HG03103 (cell line): ENCODE measurements around the gene WDR83.
"Not testable (repeated sequence)": the region's sequence is repeated elsewhere in the genome, so short reads cannot be mapped to it uniquely, and the experiment has no call there.

Source experiments
- ATAC-seq: cut with Tn5 transposase; IDR thresholded peaks from one replicate; pipeline ENCODE4 v1.9.1; 2021; ENCODE audit warnings: low read depth; ENCODE audit not compliant: unreplicated experiment

Gene WDR83

DNA sequence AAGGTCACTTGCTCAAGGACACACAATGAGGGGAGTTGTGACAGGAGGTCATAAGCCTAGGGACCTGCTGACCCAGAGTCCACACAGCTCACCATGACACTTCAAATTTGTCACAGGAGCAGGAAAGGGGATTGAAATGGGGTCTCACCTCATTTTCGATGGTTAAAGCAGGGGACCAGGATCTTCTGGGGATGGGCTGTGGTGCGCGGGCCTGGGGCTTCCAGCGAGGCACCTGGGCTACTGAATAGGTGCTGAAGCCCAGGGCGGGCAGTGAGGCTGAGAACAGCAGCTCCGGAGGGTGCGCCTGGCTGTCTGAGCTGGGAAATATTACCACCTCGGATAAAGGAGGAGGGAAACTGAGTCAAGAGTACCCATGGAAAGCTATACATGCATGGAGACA is 11.1 kb upstream of the WDR83 start:
- no peak for ATAC-seq

DNA sequence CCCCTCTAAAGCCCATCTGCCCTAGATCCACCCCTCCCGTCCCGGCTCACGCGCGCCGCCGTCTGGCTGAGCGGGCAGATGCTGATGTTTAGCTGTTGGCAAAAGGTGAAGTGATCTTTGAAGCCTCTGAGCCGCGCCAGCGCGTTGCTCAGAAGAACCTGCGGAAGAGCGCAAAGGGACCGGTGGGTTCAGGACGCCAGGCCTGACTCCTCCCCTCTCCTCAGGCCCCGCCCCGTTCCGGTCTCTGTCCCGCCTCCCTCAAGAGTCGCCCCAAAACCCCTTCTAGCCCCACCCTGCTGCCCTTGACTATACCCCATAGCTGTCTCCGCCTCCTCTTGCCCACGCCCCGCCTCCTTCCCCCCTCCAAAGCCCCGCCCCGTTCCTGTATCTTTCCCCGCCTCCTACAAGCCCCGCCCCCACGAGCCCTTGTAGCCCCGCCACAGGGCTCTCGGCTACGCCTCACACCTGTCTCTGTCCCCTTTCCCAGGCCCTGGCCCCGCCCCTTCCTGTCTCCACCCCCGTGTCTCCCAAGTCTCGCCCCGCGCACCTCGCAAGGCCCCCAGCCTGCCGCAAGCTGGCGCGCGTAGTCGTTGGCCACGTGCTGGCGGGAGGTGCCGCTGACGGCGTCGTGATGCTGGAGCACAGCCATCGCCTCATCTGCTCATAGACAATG is 9.6 kb upstream of the WDR83 start:
- no peak for ATAC-seq

DNA sequence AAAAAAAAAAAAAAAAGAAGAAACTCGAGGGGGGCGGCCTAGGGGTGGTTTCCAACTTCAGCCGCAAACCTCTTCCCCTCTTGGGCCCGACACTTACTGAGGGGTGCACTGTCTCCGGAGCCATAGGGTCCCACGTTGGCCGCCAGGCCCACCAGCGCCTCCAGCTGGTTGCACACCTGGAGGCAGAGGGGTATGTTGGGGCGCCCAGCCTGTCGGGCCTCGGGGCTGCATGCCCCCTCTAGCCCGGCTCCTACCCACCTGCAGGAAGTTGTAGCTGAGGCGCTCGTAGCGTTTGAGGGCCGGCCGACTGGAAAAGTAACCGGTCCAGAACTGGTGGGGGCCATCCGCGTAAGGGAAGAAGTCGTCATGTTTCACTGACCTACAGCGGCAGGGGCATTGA is 8.6 kb upstream of the WDR83 start:
- no peak for ATAC-seq

DNA sequence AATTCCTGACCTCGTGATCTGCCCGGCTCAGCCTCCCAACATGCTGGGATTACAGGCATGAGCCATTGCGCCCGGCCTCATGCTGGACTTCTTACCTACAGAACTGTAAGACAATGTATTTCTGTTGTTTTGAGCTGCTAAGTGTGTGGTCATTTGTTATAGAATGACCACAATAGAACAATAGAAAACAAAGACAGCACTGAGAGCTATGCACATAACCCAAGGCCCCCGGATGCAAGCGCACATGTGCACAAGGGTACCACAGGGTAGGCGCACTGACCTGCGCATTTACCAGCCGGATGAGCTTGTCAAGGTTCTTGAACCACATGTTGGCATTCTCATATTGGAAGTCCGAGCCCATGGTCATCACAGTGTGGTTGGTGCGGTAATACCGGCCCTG is 5.6 kb upstream of the WDR83 start:
- no peak for ATAC-seq

DNA sequence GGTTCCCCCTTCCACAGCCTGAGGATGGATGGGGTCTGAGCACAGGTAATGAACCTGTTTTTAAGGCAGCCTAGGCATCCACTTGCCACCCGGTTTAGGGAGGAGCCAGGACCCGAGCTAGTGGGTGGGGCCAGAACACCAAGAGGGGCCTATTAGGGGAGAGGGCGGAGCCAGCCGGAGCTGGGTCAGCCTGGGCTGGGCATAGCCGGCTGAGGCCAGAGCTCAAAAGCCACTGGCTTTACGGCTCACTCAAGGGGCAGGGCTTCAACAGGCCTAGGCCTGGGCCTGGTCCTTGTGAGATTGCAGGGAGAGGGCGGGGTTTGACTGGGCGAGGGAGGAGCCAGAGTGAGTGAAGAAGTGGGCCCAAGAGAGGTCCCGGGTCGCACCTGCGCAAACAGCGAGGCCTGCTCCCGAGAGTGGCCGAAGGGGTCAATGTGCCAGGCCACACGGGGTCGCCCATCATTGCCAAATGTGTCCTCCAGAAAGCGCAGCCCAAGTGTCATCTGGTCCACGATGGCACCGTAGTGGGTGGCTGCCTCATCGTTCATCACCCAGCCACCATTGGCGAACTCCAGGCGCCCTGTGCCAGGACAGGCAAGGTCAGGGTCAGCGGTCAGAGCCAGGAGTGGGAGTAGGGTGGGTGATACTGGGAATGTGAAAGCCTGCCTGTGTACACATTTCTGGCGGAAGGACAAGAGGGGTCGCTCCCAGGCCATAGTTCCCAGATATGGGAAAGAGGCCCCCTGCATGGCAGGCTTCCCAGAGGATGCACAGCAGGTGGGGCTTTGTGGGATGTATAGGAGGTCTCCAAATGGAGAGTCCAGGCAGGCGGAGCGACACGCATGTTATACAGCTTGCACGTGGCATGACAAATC is 2.0 kb upstream of the WDR83 start:
- no peak for ATAC-seq

DNA sequence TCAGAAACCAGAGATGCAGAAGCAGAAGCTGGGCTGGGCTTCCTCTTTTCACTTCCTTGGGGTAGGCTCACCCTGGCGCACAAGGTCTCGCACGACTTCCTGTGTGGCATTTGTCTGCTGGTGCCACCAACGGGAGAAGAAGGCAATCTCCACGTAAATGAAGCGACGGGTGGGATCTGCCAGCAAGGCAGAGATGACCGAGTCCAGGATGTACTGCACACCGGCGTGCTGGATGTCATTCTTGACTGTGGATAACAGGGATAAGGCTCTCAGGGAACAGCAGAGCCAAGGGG is 1.4 kb upstream of the WDR83 start:
- ATAC-seq, result no peak

DNA sequence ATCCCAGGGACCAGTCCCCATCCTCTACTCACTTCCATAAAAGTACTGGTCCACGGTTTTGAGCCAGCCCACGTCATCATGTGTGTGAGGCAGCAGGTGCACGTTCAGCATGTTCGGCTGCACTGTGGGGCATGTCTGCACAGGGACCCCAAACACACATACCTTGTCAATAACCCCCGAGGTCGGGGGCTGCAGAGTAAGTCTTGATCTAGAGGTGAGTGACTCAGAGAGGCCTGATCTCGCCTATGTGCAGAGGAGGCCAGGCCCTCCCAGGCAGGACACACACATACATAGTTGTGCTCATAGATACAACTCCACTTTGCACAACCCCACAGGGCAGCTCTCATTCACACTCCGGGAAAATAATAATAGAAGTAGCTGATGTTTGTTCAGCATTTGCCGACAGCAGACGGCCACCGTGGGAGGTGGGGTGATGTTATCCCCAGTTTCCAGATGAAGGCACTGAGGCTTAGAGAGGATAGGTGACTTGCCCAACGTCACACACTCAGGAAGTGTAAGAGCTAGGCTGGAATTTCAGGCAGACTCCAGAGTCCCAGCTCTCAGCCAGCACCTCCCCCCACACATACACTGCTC is 839 bp upstream of the WDR83 start:
- no peak for ATAC-seq

DNA sequence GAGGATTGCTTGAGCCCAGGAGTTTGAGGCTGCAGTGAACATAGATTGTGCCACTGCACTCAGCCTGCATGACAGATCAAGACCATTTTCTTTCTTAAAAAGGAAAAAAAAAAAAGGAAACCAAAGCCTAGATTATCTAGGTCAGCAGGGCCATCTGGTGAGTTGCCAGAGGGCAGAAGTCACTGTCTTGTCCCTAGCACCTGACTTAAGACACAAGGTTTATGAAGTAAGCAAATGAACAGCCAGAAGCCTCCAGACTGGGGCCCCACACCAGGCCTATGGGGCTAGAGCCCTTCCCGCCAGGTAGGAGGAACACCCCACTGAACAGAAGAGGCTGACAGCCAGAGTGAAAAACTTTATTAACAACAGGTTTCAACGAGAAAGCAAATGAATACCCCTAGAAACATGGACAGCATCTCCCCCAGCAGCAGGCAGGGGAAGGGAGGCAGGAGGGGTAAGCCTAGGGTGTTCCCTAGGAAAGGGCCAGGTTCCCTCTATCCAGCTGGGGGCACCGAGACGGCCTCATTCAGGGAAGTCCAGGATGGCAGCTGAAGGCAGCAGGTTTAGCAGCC is 1.2 kb downstream of the WDR83 start:
- ATAC-seq, result no peak

DNA sequence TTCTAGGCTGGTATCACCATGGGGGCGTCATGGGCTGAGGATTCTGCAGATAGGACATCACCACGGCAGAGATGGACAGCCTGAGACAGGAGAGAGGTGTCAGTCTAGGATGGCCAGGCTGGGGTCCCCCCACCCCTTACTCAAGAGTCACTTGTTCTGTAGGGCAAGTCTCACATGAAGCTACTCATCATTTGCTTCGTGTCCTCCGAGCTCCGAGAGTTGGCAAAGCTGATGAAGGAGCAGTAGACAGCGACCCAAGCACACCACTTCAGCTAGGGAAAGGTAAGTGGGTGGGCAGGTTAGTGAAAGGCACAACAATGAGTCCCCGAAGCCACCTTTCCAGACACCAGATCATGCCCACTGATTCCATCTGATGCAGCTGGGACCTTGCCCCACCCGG is 1.7 kb downstream of the WDR83 start:
- no peak for ATAC-seq

DNA sequence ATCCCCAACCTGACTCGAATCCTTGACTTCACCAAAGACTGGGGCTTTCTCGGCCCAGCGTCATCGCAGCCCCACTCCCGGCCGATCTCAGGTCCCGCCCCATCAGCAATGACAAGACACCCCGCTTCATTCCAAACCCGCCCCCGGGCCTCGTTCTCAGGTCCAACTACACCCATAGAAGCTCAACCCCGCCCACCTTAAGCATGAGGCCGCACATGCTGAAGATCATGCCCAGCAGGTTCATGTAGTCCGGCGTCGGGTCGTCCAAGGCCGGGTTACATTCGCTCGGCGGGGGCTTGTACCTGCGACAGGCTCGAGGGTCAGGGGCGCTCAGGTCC is 2.3 kb downstream of the WDR83 start:
- ATAC-seq, result no peak

DNA sequence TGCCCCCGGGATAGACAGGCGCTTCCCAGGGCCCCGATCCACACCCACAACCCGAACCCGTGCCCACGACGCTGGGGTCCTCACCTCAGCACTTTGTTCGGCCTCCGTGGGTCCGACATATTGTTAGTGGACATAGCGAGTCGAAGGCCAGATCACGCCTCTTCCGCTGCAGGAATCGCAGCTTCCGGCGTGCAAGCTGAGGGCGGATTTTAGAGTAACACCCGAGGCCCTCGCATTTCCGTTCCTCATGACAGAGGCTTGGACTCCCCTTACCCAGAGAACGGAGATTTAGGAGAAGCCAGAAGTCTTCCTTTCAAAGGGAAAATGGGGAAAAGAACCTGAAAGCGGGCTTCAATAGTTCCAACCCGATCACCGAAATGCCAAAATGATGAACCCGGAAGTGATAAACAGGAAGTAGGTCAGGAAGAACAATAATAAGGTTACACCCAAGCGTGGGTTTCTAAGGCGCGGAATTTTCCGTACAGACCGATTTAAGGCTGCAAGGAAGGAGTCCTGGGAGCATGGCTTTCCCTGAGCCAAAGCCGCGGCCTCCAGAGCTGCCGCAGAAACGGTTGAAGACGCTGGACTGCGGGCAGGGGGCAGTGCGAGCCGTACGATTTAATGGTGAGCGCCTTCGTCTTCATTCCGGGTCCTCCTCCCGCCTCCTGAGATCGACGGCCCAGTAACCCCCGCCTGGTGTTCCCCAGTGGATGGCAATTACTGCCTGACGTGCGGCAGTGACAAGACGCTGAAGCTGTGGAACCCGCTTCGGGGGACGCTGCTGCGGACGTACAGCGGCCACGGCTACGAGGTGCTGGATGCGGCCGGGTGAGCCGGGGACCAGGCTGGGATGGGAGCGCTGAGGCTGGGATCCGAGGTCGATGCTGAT is 2.9 kb downstream of the WDR83 start:
- no peak for ATAC-seq

DNA sequence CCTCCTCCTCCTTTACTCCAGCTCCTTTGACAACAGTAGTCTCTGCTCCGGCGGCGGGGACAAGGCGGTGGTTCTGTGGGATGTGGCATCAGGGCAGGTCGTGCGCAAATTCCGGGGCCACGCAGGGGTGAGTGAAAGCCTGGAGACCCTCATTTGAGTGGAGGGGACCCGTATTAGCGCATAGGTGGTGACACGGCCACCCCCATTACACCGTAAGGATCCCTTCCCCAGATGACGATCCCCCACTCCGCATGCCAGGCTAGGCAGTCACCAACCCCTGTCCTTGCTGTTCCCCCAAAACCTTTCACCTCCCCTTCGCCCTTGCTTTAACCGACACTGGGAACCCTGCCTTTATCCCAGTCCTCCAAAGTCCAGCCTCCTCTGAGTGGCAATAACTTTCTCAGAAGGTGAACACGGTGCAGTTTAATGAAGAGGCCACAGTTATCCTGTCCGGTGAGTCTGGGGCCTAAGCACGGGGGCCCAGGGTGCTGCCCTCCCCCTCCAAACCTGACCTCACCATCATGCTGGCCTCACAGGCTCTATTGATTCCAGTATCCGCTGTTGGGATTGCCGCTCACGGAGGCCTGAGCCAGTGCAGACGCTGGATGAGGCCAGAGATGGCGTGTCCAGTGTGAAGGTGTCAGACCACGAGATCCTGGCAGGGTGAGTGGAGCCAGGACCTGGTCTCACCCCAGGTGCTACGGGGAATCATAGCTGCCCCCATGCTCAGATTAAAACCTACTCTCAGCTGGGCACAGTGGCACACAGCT is 3.7 kb downstream of the WDR83 start:
- no peak for ATAC-seq

DNA sequence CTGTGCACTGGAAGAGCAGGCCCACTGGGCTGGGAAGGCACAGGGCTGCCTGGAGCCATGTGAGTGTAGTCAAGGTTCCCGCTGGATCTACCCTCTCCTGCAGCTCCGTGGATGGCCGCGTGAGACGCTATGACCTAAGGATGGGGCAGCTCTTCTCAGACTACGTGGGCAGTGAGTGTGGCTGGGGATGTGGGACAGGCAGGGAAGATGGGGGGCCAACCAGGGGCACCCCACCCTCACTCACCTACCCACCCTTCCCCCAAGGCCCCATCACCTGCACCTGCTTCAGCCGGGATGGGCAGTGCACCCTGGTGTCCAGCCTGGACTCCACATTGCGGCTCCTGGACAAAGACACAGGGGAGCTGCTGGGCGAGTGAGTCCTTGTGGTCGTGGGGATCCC is 6.1 kb downstream of the WDR83 start:
- no peak for ATAC-seq

DNA sequence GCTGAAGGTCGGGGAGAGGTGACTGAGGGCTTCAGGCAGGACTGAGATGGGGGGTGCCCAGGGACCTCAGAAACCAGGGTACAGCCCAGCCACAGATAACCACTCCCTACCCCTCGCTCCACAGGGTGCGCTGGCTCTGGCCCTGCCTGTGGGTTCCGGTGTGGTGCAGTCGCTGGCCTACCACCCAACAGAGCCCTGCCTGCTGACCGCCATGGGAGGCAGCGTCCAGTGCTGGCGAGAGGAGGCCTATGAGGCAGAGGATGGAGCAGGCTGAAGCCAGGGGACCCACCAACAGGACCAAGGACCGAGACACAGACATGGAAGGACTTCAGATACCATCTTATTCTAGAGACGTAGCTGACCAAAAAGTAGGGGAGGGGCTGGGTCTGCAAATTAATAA is 8.8 kb downstream of the WDR83 start:
- no peak for ATAC-seq

DNA sequence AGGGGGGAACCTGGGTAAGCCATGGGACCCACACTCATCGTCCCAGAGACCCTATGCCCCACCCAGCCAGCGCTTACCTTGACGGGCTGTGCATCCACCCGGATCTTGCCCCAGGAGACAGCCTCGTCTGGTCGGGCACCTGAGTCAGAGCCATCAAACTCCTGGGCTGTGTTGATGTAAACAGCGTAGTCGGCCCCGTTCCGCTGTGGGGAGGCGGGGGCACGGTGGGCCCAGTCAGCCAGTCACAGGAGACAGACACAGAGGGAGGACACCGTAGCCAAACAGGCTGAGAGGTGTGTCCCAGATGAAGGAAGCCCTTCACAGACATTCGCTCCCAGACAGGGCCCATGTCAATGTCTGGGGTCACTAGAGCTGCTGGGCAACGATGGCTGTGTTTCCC is 9.3 kb downstream of the WDR83 start:
- no peak for ATAC-seq

DNA sequence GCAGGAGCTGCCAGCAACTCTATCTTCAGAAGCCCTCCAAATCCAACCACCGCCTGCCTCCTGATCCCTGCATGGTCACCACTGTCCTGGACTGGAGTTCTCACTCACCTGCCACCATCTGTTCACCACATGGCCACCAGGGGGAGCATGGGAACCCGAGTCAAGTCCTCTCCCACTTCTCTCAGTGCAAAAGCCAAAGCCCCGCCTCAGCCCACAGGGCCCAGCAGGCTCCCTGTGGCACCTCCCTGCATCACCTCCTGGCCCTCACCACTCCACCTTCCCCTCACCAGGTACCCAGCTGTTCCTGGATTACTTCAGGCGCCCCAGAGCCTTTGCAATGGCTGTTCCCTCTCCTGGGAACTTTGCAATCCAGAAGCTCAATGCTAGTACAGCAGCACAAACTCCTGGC is 9.8 kb downstream of the WDR83 start:
- ATAC-seq, result no peak

DNA sequence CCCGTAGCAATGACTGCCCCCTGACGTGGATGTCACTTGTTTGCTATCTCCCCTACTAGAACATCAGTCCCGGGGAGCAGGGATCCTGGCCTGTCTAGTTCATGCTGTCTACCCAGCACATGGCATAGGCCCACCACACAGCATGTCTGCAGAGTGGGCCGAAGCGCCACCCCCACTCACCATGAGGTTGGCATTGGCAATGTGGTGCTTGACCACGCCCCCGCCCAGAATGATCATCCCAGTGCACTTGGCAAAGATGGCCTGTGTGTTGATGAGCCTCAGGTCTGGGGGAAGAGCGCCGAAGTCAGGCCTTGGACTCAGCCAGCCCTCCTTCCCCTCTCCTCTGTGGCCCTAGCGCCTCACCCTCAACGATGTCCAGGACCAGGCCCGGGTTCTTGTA is 10.3 kb downstream of the WDR83 start:
- ATAC-seq, result no peak

DNA sequence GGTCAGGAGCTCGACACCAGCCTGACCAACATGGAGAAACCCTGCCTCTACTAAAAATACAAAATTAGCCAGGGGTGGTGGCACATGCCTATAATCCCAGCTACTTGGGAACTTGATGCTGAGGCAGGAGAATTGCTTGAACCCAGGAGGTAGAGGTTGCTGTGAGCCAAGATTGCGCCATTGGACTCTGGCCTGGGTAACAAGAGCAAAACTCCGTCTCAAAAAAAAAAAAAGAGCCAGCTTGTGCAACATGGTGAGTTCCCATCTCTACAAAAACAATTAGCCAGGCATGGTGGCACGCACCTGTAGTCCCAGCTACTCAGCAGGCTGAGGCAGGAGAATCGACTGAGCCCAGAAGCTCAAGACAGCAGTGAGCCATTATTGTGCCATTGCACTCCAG is 11.4 kb downstream of the WDR83 start:
- ATAC-seq, result not testable (repeated sequence)

DNA sequence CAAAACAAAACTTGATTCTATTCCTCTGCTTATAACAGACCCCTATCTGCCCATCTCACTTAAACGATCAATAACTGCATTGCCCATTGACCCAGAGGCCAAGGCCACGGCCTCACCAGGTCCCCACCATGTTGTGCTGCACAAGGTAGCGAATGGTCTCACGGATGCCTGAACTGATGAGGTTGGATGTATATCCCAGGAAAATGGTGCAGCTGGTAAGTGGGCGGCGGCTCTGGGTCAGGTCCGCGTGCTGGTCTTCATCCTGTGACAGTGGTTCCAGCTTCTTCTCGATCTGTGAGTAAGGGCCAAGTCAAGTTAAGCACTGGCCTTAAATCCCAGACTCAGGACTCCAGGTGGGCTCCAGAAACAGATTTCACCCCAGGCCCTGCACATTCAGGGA is 13.4 kb downstream of the WDR83 start:
- ATAC-seq, result no peak
